Amniotic stem cell (primary cell): Measurements from ENCODE around the gene LRFN2.

ENCODE experiments used
- DNase-seq: peaks from one replicate; lab custom pipeline; 2025; lab: John Stamatoyannopoulos, UW

The LRFN2 gene

GRCh38 chr6:40398810-40399477, 188.2 kb downstream of the LRFN2 start:
- no peak for DNase-seq

GRCh38 chr6:40398034-40398691, 189.0 kb downstream of the LRFN2 start:
- DNase-seq, result no peak

- no peak for DNase-seq
Observed at GRCh38 chr6:40397287-40398033, 189.7 kb downstream of the LRFN2 start.

- DNase-seq, result no peak
Observed at GRCh38 chr6:40395698-40396076, 191.5 kb downstream of the LRFN2 start.

- DNase-seq, result no peak
Observed at GRCh38 chr6:40395066-40395697, 192.0 kb downstream of the LRFN2 start.

- no peak for DNase-seq
Observed at GRCh38 chr6:40394381-40394780, 192.8 kb downstream of the LRFN2 start.

- no peak for DNase-seq
Observed at GRCh38 chr6:40393641-40394040, 193.5 kb downstream of the LRFN2 start.

GRCh38 chr6:40392589-40392988, 194.6 kb downstream of the LRFN2 start:
- DNase-seq, result no peak

GRCh38 chr6:40391851-40392517, 195.2 kb downstream of the LRFN2 start:
- DNase-seq, result no peak

GRCh38 chr6:40391086-40391485, 196.1 kb downstream of the LRFN2 start:
- no peak for DNase-seq

- no peak for DNase-seq
Observed at GRCh38 chr6:40390144-40390800, 196.9 kb downstream of the LRFN2 start.

GRCh38 chr6:40389254-40389653, 197.9 kb downstream of the LRFN2 start:
- DNase-seq, result no peak

- no peak for DNase-seq
Observed at GRCh38 chr6:40387871-40388264, 199.3 kb downstream of the LRFN2 start.

GRCh38 chr6:40387127-40387870, 199.9 kb downstream of the LRFN2 start:
- DNase-seq, result no peak

GRCh38 chr6:40386200-40386599, 201.0 kb downstream of the LRFN2 start:
- no peak for DNase-seq

GRCh38 chr6:40383348-40384115, 203.6 kb downstream of the LRFN2 start:
- DNase-seq, result no peak

- DNase-seq, result no peak
Observed at GRCh38 chr6:40380271-40380670, 206.9 kb downstream of the LRFN2 start.

- DNase-seq, result no peak
Observed at GRCh38 chr6:40379811-40380210, 207.4 kb downstream of the LRFN2 start.

- no peak for DNase-seq
Observed at GRCh38 chr6:40378725-40379074, 208.5 kb downstream of the LRFN2 start.

GRCh38 chr6:40378071-40378724, 209.0 kb downstream of the LRFN2 start:
- no peak for DNase-seq
